GM19455 (cell line): ENCODE measurements around the gene FATE1.

Experiments used
- ATAC-seq: cut with Tn5 transposase; IDR thresholded peaks from one replicate; pipeline ENCODE4 v1.9.1; 2021; ENCODE audit not compliant: unreplicated experiment

Gene FATE1

DNA sequence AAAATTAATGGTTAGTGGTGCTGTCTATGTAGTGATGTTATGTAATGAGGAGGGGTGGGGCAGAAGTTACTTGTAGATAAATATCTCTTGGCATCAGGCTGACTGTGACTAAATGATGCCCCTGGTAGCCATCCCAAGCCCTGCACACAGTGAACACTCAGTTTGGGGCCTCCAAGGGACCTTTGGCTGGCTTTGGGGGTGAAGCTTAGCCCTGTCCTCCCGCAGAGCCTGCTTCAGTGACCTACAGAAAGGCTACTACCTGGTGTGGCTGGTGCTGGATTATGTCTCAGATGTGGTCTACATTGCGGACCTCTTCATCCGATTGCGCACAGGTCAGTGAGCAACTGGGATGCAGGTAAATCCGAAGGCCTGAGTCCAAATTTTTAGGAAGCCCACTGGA is 26.5 kb downstream of the FATE1 start:
- ATAC-seq = no peak

DNA sequence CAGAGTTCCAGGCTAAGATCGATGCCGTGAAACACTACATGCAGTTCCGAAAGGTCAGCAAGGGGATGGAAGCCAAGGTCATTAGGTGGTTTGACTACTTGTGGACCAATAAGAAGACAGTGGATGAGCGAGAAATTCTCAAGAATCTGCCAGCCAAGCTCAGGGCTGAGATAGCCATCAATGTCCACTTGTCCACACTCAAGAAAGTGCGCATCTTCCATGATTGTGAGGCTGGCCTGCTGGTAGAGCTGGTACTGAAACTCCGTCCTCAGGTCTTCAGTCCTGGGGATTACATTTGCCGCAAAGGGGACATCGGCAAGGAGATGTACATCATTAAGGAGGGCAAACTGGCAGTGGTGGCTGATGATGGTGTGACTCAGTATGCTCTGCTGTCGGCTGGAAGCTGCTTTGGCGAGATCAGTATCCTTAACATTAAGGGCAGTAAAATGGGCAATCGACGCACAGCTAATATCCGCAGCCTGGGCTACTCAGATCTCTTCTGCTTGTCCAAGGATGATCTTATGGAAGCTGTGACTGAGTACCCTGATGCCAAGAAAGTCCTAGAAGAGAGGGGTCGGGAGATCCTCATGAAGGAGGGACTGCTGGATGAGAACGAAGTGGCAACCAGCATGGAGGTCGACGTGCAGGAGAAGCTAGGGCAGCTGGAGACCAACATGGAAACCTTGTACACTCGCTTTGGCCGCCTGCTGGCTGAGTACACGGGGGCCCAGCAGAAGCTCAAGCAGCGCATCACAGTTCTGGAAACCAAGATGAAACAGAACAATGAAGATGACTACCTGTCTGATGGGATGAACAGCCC is 28.0 kb downstream of the FATE1 start:
- ATAC-seq = no peak

DNA sequence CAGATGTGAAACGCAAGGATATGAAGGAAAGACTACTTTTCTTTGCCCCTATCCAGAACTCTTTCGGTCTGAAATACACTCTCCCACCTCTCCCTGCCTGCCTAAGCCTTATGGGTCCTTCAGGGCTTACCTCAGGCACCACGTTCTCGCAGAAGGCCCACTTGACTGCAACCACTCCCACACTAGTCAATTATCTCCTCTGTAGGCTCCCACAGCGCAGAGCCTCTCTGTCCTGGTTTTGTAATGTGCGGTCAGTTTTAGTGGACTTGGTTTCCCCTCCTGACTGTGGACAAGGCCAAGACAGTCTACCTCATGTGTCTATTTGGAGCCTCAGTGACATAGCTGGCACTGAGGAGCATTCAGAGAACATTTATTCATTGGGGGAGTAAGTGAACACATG is 29.8 kb downstream of the FATE1 start:
- no peak for ATAC-seq

DNA sequence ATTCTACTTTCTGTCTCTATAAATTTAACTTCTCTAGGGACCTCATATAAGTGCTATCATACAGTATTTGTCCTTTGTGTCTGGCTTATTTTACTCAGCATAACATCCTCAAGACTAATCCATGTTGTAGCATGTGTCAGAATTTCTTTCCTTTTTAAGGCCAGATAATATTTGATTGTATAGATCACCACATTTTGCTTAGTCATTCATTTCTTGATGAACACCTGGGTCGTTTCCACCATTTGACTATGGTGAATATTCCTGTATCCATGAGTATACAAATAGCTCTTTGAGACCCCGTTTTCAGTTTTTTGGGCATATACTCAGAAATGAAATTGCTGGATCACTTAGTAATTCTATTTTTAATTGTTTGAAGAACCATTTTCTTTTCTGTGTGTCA is 30.7 kb downstream of the FATE1 start:
- no peak for ATAC-seq

DNA sequence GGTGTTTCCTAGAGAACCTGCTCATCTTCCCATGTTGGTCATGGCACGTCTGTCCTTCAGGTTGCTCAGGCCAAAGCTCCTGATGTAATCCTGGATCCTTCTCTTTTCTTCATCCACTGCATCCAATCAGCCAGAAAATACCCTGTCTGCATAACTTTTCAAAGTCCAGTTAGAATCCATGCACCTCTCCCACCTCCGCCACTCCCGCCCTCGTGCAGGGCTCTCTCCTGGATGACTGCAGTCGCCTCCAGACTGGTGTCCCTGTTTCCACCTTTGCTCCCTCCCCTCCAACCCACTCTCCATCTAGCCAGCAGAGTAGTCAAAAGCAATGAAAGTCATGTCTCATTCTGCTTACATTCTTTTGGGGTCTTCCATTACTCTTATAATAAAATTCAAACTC is 34.7 kb downstream of the FATE1 start:
- no peak for ATAC-seq

DNA sequence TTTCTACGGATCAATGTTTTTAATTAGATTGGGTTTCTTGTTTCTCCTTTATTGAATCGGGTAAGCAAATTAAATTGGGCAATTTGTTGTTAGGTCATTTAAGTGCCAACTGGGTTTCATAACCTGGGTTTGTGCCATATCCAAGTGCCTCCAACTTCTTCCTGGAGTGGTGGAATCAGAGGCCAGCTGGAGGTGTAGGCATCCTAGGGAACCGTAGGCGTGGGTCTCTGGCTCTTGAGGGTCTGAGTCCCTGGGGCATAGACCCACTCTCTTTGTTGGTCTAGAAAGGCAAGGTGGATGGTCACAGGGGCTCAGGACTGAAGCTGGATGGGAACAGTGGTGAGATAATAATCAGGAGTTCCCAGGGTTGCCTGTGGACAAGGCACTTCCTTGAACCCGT is 37.0 kb downstream of the FATE1 start:
- no peak for ATAC-seq

DNA sequence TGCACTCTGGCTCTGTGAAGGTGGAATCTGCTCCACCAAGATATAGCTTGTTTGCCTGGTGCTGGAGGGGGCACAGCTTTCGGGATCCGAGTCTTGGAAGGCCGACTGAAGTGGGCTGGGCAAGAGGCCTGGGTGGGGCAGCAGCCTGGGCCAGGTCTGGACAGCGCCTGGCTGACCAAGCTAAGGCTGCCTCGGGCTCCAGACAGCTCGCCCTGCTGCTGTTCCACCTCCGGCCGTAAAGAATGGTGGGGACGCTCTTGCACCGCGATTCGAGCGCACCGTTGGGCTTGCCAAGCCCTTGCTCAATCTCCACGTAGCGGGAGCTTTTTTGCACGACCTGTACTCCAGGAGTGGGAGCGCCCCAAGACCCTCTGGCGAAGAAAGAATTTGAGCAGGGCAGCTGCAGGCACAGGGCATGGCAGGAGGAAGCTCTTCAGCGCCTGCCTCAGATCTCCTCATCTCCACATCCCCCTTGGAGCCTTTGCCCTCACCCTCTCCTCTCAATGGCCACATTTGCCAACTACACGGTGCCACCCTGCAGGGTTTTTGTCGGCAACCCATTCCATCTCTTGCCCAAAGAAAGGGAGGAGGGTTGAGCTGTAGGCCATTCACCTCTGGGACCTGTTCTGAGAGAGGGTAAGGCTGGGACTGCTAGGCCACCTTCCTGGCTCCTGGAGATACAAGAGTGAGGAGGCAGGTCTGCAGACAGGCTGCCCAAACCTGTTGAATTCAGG is 37.6 kb downstream of the FATE1 start:
- no peak for ATAC-seq

DNA sequence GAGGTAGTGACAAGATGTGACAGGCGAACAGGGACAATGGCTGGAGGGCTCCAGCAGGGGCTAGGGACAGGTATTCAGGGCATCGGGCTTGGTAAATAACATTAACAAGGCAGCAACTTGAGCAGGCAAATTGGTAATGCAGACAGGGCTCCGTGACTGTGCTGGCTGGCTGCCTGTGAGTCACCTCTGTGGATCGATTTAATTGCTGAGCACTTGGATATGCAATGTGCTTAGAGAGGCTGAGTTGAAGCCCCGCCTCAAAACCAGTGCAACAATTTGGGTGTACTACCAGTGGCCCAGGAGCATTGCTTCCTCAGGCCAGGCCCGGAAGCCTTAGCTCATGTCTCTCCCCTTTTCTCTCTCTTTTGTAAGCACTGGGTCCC is 38.2 kb downstream of the FATE1 start:
- no peak for ATAC-seq

DNA sequence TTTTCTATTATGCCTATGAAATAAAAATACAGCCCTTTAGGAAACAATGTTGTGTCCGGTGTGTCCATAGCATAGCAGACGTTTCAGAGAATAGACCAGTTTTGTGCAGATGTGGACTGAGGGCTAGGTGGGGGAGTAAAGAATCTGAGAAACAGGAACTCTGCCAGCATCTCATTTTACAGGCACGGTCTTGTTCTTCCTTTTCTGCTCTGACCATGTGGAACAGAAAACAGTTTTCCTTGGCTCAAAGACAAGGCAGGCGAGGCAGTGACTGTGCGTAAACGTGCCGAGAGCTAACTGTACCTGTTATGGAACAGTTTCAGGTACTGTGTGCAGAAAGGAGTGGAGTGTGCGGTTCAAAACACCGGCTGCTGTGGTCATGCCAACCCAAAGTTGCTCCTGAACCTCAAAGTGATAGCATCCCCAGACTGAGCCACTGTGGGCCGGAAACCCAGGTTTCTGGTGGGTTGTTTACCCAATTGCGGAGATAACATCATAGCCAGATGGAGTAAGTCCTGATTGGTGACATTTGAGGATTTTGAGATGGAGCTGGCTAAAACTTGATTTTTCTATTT is 38.9 kb downstream of the FATE1 start:
- no peak for ATAC-seq

DNA sequence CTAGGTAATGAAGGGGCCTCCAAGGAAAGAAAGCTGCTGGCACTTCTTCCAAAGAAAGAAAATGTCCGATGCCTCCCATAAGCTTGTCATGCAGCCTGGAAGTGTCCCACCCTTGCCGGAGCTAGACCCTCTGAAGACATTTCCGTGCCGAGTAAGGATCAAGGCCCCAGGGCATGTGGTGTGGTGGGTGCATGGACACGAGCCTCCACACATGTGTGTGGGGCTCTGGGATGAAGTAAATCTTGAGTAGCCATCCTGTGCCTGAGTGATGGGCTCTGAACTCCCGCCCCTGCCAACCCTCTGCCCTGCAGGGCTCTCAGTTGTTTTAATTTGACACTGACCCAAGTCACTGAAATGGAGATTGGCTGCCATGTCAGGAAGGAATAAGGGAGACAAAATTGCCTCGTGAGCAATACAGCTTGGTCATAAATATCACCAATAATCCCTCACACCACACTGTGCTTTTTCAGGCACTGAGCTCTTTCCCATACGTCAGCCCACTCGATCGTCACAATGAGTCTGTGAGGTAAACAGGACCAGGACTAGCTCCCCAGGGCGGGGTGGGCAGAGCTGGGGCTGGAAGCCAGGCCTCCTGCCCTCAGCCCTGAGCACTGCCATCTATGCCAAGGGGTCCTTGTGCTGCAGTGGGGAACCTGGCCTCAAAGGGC is 43.3 kb downstream of the FATE1 start:
- no peak for ATAC-seq

DNA sequence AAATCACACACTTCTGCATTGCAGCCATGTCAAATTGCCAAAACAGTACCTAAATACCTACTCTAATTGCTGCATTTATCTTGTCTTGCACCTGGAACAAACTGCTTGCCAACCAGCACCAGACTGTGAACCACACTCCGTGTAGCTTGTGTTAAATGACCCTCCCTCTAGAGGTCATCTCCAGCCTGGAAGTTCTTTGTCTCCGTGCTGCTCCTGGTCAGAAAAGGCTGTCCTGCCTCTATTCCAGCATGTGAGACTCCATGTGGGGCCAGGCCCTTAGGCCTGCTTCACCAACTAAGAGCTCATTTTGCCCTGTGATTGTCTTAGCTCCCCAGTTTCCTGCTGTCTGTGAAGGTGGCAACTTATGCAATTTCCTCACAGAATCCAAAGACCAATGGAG is 47.0 kb downstream of the FATE1 start:
- no peak for ATAC-seq

DNA sequence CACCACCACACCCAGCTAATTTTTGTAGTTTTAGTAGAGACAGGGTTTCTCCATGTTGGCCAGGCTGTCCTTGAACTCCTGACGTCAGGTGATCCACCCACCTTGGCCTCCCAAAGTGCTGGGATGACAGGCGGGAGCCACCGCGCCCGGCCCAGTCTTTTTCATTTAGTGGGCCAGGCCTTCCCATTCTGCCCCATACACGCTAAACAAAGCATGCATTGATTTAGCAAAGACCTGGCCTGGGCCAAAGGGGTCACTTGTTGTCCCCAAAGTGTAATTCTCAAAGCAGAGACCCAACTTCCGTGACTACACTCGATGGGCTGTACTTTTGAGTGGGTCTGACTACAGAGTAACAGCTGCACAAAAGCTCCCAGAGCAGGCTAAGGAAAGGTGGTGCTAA is 47.9 kb downstream of the FATE1 start:
- no peak for ATAC-seq

DNA sequence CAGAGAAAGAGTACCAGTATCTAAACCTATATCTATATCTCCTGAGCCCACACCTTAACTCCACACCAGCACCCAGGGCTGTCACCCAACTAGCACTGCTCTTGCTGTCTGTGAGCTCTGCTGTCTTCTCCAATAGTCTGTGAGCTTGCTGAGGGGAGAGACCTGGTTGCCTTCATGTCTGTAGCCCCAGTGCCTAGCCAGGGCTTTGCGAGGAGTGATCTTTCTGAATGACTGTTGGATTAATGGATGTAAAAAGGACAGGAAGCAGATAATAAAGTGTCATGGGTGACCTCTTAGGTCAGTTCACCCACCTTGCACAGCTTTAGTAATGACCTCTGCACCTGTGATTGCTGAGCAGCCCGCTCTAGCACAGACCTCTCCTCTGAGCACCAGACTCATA is 49.2 kb downstream of the FATE1 start:
- no peak for ATAC-seq

DNA sequence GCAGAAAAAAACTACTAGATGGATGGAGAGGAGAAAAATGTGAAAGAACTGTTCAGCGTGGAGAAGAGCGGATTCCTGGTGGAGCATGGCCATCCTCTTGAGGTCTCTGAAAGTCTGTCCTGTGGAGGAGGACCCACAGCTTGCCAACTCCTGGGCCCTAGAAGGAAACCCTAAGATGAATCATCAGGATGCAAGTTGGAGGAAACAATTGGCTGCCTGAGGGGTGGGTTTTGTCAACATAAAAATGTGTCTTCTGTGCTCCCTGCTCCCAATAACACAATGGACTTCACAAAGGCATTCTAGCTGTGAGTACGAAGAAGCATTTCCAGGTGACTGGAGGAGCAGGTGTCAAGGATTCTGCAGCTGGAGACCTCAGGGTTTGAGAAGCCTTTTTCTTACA is 55.9 kb downstream of the FATE1 start:
- no peak for ATAC-seq
